Measurements from ENCODE around the gene PHACTR3. TPM values are rescaled to one million over a fixed set of nuclear protein-coding genes. Genes with fewer than 3 reads are reported as not detected.

PHACTR3 gene
- total RNA-seq, 2 experiments from 2014 or later: not detected

DNA sequence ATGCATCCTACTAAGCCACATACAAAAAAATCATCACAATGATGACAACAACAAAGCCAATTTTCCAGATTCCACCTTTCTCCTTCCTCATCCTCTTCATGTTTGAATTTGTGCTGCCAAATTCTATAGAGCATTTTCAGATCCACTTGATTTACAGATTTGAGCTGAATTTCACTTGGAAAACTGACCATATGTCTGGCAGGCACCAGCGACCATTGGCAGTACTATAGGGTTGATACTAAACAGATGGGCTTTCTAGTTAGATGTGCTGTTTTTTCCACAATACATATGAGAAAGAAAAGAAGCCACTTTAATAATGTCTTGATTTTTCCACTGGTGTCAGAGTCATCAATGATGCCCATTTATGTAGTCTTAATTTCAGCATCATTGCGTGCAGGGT lies 127.0 kb downstream of the PHACTR3 start:
- no peak for DNase-seq
- POLR2A ChIA-PET: no interaction called here
- Mint-ChIP-seq H3K27me3 (peaks cover 3% of the 10 kb centered on the region), H3K4me1 (ENCODE audit: low read depth) (no peaks in the 10 kb centered on the region), H3K36me3 (no peaks in the 10 kb centered on the region), H3K4me3 (no peak overlapping the region), H3K27ac (no peak overlapping the region), H3K9me3 (no peaks in the 10 kb centered on the region)
- CTCF ChIA-PET: no interaction called here
- intact Hi-C loops (cut with micrococcal nuclease): no loop called here

DNA sequence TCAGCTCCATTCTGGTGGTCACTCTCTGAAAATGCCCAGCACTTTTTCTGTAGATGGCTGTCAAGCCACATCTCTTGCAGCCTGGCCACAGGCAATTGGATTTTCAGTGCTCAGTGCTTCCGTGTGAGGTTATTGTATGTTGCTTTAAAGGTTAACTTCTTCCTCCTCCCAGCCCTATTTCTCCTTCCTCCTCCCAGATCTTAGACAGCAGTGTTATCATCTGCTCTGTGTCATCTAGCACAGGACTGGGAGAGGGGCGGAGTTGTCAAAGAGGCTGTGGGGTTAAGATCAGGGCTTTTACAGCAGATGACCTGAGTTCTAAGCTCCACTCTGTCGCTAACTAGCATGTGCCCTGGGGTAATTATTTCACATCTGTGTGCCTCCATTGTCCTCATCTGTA lies 129.0 kb downstream of the PHACTR3 start:
- ChIA-PET POLR2A (no interaction called here), CTCF (no interaction called here)
- Mint-ChIP-seq H3K4me1 (ENCODE audit: low read depth) (no peaks in the 10 kb centered on the region), H3K4me3 (no peak overlapping the region), H3K27me3 (no peaks in the 10 kb centered on the region), H3K36me3 (no peaks in the 10 kb centered on the region), H3K9me3 (no peaks in the 10 kb centered on the region), H3K27ac (no peak overlapping the region)
- no peak for DNase-seq
- intact Hi-C loops (cut with micrococcal nuclease): no loop called here

DNA sequence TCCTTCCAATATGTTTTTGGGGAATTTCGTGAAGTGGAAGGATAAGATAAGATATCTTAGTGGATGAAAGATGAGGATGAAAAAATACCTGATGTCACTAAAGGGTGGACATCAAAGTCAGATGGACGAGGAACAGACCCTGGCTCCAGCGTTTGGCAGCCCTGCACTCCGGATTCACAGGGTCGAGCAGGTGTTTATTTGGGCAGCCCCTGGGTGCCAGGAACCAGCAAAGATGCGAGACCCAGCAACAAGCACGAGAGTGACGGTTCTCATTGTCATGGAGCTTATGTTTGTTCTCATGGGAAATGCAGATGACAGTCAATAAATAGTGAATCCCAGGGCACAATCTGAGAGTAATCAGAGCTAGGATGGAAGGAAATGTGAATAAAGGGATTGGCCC lies 131.1 kb downstream of the PHACTR3 start:
- H3K36me3 Mint-ChIP-seq: no peaks in the 10 kb centered on the region
- H3K9me3 Mint-ChIP-seq: no peaks in the 10 kb centered on the region
- H3K27me3 Mint-ChIP-seq: no peaks in the 10 kb centered on the region
- POLR2A ChIA-PET: no interaction called here
- no peak overlapping the region for H3K27ac Mint-ChIP-seq
- CTCF ChIA-PET: no interaction called here
- no peak for DNase-seq
- no peak overlapping the region for H3K4me3 Mint-ChIP-seq
- H3K4me1 Mint-ChIP-seq (ENCODE audit: low read depth): no peaks in the 10 kb centered on the region
- intact Hi-C loops (cut with micrococcal nuclease): no loop called here

GRCh38 chr20:59735917-59736316 lies 131.6 kb downstream of the PHACTR3 start:
- no peak overlapping the region for H3K27ac Mint-ChIP-seq
- intact Hi-C loops (cut with micrococcal nuclease): no loop called here
- CTCF ChIA-PET: no interaction called here
- no peak for DNase-seq
- H3K4me1 Mint-ChIP-seq (ENCODE audit: low read depth): no peaks in the 10 kb centered on the region
- POLR2A ChIA-PET: no interaction called here
- no peak overlapping the region for H3K4me3 Mint-ChIP-seq
- H3K27me3 Mint-ChIP-seq: no peaks in the 10 kb centered on the region
- H3K36me3 Mint-ChIP-seq: no peaks in the 10 kb centered on the region
- H3K9me3 Mint-ChIP-seq: no peaks in the 10 kb centered on the region

GRCh38 chr20:59736366-59736765 lies 132.0 kb downstream of the PHACTR3 start:
- Mint-ChIP-seq H3K27ac (no peak overlapping the region), H3K27me3 (no peaks in the 10 kb centered on the region), H3K4me1 (ENCODE audit: low read depth) (no peaks in the 10 kb centered on the region), H3K9me3 (no peaks in the 10 kb centered on the region), H3K4me3 (no peak overlapping the region), H3K36me3 (no peaks in the 10 kb centered on the region)
- ChIA-PET CTCF (no interaction called here), POLR2A (no interaction called here)
- intact Hi-C loops (cut with micrococcal nuclease): no loop called here
- no peak for DNase-seq

- Mint-ChIP-seq H3K4me3 (no peak overlapping the region), H3K36me3 (no peaks in the 10 kb centered on the region), H3K27ac (no peak overlapping the region), H3K27me3 (no peaks in the 10 kb centered on the region), H3K4me1 (ENCODE audit: low read depth) (no peaks in the 10 kb centered on the region), H3K9me3 (no peaks in the 10 kb centered on the region)
- DNase-seq: no peak
- CTCF ChIA-PET: no interaction called here
- intact Hi-C loops (cut with micrococcal nuclease): no loop called here
- POLR2A ChIA-PET: no interaction called here
These were observed 132.8 kb downstream of the PHACTR3 start for GRCh38 chr20:59737073-59737666.

- Mint-ChIP-seq H3K9me3 (no peaks in the 10 kb centered on the region), H3K36me3 (no peaks in the 10 kb centered on the region), H3K4me1 (ENCODE audit: low read depth) (no peaks in the 10 kb centered on the region), H3K4me3 (no peak overlapping the region), H3K27ac (no peak overlapping the region), H3K27me3 (no peaks in the 10 kb centered on the region)
- DNase-seq: no peak
- ChIA-PET POLR2A (no interaction called here), CTCF (no interaction called here)
- intact Hi-C loops (cut with micrococcal nuclease): no loop called here
These were observed 133.5 kb downstream of the PHACTR3 start for GRCh38 chr20:59737816-59738215.

GRCh38 chr20:59738851-59739250 lies 134.5 kb downstream of the PHACTR3 start:
- Mint-ChIP-seq H3K9me3 (no peaks in the 10 kb centered on the region), H3K4me3 (no peak overlapping the region), H3K27me3 (no peaks in the 10 kb centered on the region), H3K4me1 (ENCODE audit: low read depth) (no peaks in the 10 kb centered on the region), H3K27ac (no peak overlapping the region), H3K36me3 (no peaks in the 10 kb centered on the region)
- ChIA-PET CTCF (no interaction called here), POLR2A (no interaction called here)
- no peak for DNase-seq
- intact Hi-C loops (cut with micrococcal nuclease): no loop called here

DNA sequence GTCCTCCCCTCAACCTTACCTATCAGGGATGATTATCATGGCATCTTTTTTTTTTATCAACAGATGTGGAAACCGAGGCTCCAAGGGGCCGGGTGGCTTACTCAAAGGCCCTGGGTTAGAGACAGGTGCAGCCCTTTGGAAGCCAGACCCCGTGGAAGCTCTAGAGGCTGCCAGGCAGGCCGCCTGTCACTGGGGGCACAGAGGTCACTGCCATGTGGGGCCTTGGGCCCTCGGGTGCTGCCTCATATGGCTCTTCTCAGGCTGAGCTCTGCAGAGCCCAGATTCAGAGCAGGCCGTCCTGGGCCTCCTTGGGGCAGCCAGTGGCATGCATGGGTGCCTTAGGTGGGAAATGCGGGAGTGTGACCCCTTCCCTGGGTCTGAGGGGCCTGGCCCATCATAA lies 136.3 kb downstream of the PHACTR3 start:
- Mint-ChIP-seq H3K27ac (no peak overlapping the region), H3K4me3 (no peak overlapping the region), H3K36me3 (no peaks in the 10 kb centered on the region), H3K27me3 (no peaks in the 10 kb centered on the region), H3K4me1 (ENCODE audit: low read depth) (no peaks in the 10 kb centered on the region), H3K9me3 (no peaks in the 10 kb centered on the region)
- POLR2A ChIA-PET: no interaction called here
- intact Hi-C loops (cut with micrococcal nuclease): no loop called here
- CTCF ChIA-PET: no interaction called here
- no peak for DNase-seq

DNA sequence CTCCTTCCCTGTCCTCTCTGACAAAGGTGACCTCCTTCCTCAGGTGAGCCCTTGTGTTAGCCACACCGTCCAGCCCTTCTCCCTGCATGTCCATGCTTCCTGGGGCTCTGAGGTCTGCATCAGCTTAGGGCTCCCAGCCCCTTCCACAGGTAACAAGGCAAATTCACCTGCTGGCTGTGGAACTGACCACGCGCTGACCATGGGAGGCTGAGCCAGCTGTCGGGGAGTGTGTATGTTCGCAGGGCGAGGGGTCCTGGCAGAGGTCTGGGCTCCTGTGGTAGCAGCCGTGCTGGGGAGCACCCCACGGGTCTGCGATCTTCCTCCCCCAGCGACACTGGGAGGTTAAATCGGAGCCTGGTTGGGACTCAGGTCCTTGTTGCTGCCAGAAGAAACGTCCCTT lies 136.7 kb downstream of the PHACTR3 start:
- Mint-ChIP-seq H3K27me3 (no peaks in the 10 kb centered on the region), H3K9me3 (no peaks in the 10 kb centered on the region), H3K36me3 (no peaks in the 10 kb centered on the region), H3K27ac (no peak overlapping the region), H3K4me1 (ENCODE audit: low read depth) (no peaks in the 10 kb centered on the region), H3K4me3 (no peak overlapping the region)
- no peak for DNase-seq
- CTCF ChIA-PET: interaction anchor here (0.6 kb wide), 1 partner anchor 470 kb away, joined by 3 read pairs; no protein-coding TSS in a partner anchor
- intact Hi-C loops (cut with micrococcal nuclease): no loop called here
- POLR2A ChIA-PET: no interaction called here

- Mint-ChIP-seq H3K27ac (no peak overlapping the region), H3K9me3 (no peaks in the 10 kb centered on the region), H3K4me1 (ENCODE audit: low read depth) (no peaks in the 10 kb centered on the region), H3K36me3 (no peaks in the 10 kb centered on the region), H3K27me3 (no peaks in the 10 kb centered on the region), H3K4me3 (no peak overlapping the region)
- no peak for DNase-seq
- ChIA-PET POLR2A (no interaction called here), CTCF (no interaction called here)
- intact Hi-C loops (cut with micrococcal nuclease): no loop called here
These were observed 138.2 kb downstream of the PHACTR3 start for GRCh38 chr20:59742351-59743095.

- POLR2A ChIA-PET: no interaction called here
- H3K27ac Mint-ChIP-seq: no peak overlapping the region
- DNase-seq: no peak
- H3K4me1 Mint-ChIP-seq (ENCODE audit: low read depth): no peaks in the 10 kb centered on the region
- H3K27me3 Mint-ChIP-seq: no peaks in the 10 kb centered on the region
- H3K36me3 Mint-ChIP-seq: no peaks in the 10 kb centered on the region
- CTCF ChIA-PET: no interaction called here
- intact Hi-C loops (cut with micrococcal nuclease): no loop called here
- no peak overlapping the region for H3K4me3 Mint-ChIP-seq
- H3K9me3 Mint-ChIP-seq: no peaks in the 10 kb centered on the region
These were observed 139.0 kb downstream of the PHACTR3 start for GRCh38 chr20:59743308-59743707.

GRCh38 chr20:59743767-59744485 lies 139.6 kb downstream of the PHACTR3 start:
- ChIA-PET POLR2A (no interaction called here), CTCF (no interaction called here)
- Mint-ChIP-seq H3K4me3 (no peak overlapping the region), H3K27me3 (no peaks in the 10 kb centered on the region), H3K27ac (no peak overlapping the region), H3K4me1 (ENCODE audit: low read depth) (no peaks in the 10 kb centered on the region), H3K36me3 (no peaks in the 10 kb centered on the region), H3K9me3 (no peaks in the 10 kb centered on the region)
- DNase-seq: no peak
- intact Hi-C loops (cut with micrococcal nuclease): no loop called here
